Liver (tissue), 9 donors: Measurements from ENCODE around the gene CDK10. TPM values are rescaled to one million over a fixed set of nuclear protein-coding genes. Genes with fewer than 3 reads are reported as not detected.

Experiments used
- DNase-seq: peaks from one replicate; pipeline ENCODE4 v3.0.0-alpha.2; 2017; ENCODE audit warnings: low spot score
- H3K27ac ChIP-seq, 2 donors: one replicate each; pipeline ENCODE4 v1.7.0; 2013; ENCODE audit warnings: inconsistent platforms in 2 of 2, low read length in 2 of 2, control low read depth in 1 of 2, low read depth in 1 of 2, mild to moderate bottlenecking in 1 of 2
- H3K27me3 ChIP-seq, 4 donors: one replicate each; pipeline versions ENCODE4 v1.6.1 to v1.7.0; 2013; ENCODE audit warnings: low read length in 3 of 4, inconsistent platforms in 1 of 4, mild to moderate bottlenecking in 1 of 4, moderate library complexity in 1 of 4; ENCODE audit not compliant: control insufficient read depth in 4 of 4, insufficient read depth in 4 of 4
- H3K36me3 ChIP-seq, 4 donors: one replicate each; pipeline versions ENCODE4 v1.6.1 to v1.7.0; 2013; ENCODE audit warnings: low read length in 3 of 4, mild to moderate bottlenecking in 3 of 4, low read depth in 1 of 4, moderate library complexity in 1 of 4; ENCODE audit not compliant: control insufficient read depth in 4 of 4, insufficient read depth in 3 of 4
- H3K4me1 ChIP-seq, 4 donors: one replicate each; pipeline versions ENCODE4 v1.6.1 to v1.7.0; 2013; ENCODE audit warnings: low read length in 3 of 4, mild to moderate bottlenecking in 3 of 4, moderate library complexity in 1 of 4; ENCODE audit not compliant: control insufficient read depth in 4 of 4, insufficient read depth in 4 of 4
- H3K4me3 ChIP-seq, 3 donors: one replicate each; pipeline versions ENCODE4 v1.6.1 to v1.7.0; 2013; ENCODE audit warnings: low read length in 3 of 3, control low read depth in 1 of 3, low read depth in 1 of 3, mild to moderate bottlenecking in 1 of 3
- H3K9ac ChIP-seq, 2 donors: one replicate each; pipeline ENCODE4 v1.7.0; 2013; ENCODE audit warnings: low read length in 2 of 2, mild to moderate bottlenecking in 2 of 2, moderate library complexity in 2 of 2, control low read depth in 1 of 2, low read depth in 1 of 2
- H3K9me3 ChIP-seq, 4 donors: one replicate each; pipeline versions ENCODE4 v1.6.1 to v1.7.0; 2013; ENCODE audit warnings: low read length in 3 of 4; ENCODE audit not compliant: control insufficient read depth in 4 of 4
- EGR1 ChIP-seq, 2 donors: IDR thresholded peaks; 2 replicates each; pipeline ENCODE4 v1.6.1; 2016 to 2018; ENCODE audit warnings: antibody characterized with exemption in 2 of 2, low read depth in 2 of 2
- GABPA ChIP-seq, 2 donors: IDR thresholded peaks in 1 of 2; conservative IDR thresholded peaks in 1 of 2; 2 replicates each; pipeline ENCODE4 v1.6.1; 2016; ENCODE audit warnings: antibody characterized with exemption in 2 of 2, mild to moderate bottlenecking in 1 of 2, moderate library complexity in 1 of 2
- HNF4A ChIP-seq, 2 donors: conservative IDR thresholded peaks; 2 replicates each; pipeline ENCODE4 v1.6.1; 2016; ENCODE audit warnings: antibody characterized with exemption in 2 of 2, mild to moderate bottlenecking in 2 of 2
- HNF4G ChIP-seq: IDR thresholded peaks from 2 replicates; pipeline ENCODE4 v1.6.1; 2016; ENCODE audit warnings: antibody characterized with exemption
- JUND ChIP-seq, 2 donors: IDR thresholded peaks; 2 replicates each; pipeline ENCODE4 v1.6.1; 2016; ENCODE audit warnings: antibody characterized with exemption in 2 of 2
- RAD21 ChIP-seq, 2 donors: IDR thresholded peaks; 2 replicates each; pipeline ENCODE4 v1.6.1; 2016; ENCODE audit warnings: antibody characterized with exemption in 2 of 2, mild to moderate bottlenecking in 2 of 2
- SP1 ChIP-seq: IDR thresholded peaks from 2 replicates; pipeline ENCODE4 v1.6.1; 2018; ENCODE audit warnings: antibody characterized with exemption, mild to moderate bottlenecking
- TAF1 ChIP-seq: conservative IDR thresholded peaks from 2 replicates; pipeline ENCODE4 v1.6.1; 2016; ENCODE audit warnings: antibody characterized with exemption, mild to moderate bottlenecking
- YY1 ChIP-seq: IDR thresholded peaks from 2 replicates; pipeline ENCODE4 v1.6.1; 2016; ENCODE audit warnings: antibody characterized with exemption, mild to moderate bottlenecking
- WGBS: extraction: QIAGEN DNeasy Blood & Tissue Kit; methylation state at CpG from one replicate; pipeline ENCODE4 v1.1.7; 2013; 5-methylcytosine and 5-hydroxymethylcytosine counted together
- polyA plus RNA-seq, 2 donors: library from polyadenylated mRNA; stranded (reverse) in 1 of 2; unstranded in 1 of 2; fragments of 200-250 nt in 1 of 2; fragments of >200 nt in 1 of 2; fragmentation: Nextera tagmentation in 1 of 2; extraction: Ambion mirVana in 1 of 2; gene quantifications; one replicate each; pipeline versions ENCODE4 v1.2.1 to v1.2.3, GENCODE V29; 2013 to 2015
- total RNA-seq, 2 donors: library from RNA; depleted of rRNA; stranded (reverse); fragments of >200 nt; gene quantifications; one replicate each; pipeline ENCODE4 v1.2.3, GENCODE V29; 2014
- TF ChIP-seq, protein P1 (sequence below): IDR thresholded peaks from 2 replicates; pipeline ENCODE4 v1.6.1; 2016; ENCODE audit warnings: antibody characterized with exemption, mild to moderate bottlenecking
- TF ChIP-seq, protein P2 (sequence below): IDR thresholded peaks from 2 replicates; pipeline ENCODE4 v1.6.1; 2016; ENCODE audit warnings: antibody characterized with exemption
- TF ChIP-seq, protein P3 (sequence below): IDR thresholded peaks from 2 replicates; pipeline ENCODE4 v1.6.1; 2016; ENCODE audit warnings: antibody characterized with exemption
- TF ChIP-seq, protein P4 (sequence below): fragments of 150-350 bp; IDR thresholded peaks from 2 replicates; pipeline ENCODE4 v1.5.1; 2017; ENCODE audit warnings: improper control_type of control experiment, low read depth, low read length; ENCODE audit not compliant: missing input control
- donor health status: healthy.
- donor health status: healthy.
- donor health status: healthy.
- donor health status: healthy.
- donor health status: healthy.

CDK10 gene
- total and polyA plus RNA-seq, 4 donors, result 25.1 to 81.2 (median 56.0) TPM

DNA sequence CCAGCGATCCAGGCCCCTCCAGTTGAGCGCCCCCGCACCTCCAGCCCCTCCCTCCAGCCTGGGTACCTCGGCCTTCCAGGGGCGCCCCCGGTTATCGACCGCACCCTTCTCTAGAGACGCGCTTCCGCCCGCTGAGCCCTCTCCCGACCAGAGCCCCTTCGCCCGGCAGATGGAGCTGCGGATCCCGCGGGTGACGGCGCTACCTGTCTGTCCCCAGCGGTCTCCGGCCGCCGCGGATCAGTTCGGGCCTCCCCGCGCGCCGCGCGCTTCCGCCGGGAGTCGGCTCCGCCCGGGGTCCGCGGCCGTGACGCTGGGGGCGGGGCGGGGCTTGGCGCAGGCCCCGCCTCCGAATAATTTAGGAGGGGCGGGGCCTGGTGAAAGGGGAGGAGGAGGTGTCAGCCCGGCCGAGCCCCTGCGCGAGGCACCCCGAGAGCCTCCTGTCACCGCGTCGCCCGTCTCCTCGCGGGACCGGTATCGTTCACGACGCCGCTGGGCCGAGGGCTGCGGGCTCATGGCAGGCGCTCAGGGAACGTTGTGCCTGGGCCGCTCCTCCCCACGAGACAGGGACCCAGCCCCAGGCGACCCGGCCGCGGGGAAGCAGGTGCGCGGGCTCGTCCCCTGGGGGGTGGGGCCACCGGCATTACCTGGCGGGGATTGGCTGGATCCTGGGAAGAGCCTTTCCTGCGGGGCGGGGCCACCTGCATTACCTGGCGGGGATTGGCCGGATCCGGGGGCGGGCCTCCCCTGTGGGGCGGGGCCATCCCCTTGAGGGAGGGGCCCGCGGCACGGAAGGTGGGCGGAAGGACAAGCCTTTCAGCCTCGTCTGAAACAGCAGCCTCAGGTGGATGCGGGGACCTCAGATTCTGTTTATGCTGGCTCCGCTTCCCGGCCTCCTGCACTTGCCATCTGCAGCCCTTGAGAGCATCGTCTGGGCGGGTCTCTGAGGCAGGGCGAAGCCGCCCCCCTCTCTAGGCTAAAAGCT lies 15.2 kb downstream of the CDK10 start, which contains the start of gene SPATA2L:
Gene SPATA2L (minus strand): TSS at position 281 of the 982 bp plus-strand sequence. CDS start 473 bp downstream, outside the sequence.
- H3K4me1 ChIP-seq, result peaks cover 8 to 34% (median 19%) of the 10 kb centered on the region in 4 donors
- TF ChIP-seq SP1, result peak; percentile 80
- TF ChIP-seq JUND (IDR thresholded peaks at IDR 0.05), result no peak
- no peak for TF ChIP-seq HNF4A (conservative IDR thresholded peaks at IDR 0.05)
- TF ChIP-seq, protein P1, sequence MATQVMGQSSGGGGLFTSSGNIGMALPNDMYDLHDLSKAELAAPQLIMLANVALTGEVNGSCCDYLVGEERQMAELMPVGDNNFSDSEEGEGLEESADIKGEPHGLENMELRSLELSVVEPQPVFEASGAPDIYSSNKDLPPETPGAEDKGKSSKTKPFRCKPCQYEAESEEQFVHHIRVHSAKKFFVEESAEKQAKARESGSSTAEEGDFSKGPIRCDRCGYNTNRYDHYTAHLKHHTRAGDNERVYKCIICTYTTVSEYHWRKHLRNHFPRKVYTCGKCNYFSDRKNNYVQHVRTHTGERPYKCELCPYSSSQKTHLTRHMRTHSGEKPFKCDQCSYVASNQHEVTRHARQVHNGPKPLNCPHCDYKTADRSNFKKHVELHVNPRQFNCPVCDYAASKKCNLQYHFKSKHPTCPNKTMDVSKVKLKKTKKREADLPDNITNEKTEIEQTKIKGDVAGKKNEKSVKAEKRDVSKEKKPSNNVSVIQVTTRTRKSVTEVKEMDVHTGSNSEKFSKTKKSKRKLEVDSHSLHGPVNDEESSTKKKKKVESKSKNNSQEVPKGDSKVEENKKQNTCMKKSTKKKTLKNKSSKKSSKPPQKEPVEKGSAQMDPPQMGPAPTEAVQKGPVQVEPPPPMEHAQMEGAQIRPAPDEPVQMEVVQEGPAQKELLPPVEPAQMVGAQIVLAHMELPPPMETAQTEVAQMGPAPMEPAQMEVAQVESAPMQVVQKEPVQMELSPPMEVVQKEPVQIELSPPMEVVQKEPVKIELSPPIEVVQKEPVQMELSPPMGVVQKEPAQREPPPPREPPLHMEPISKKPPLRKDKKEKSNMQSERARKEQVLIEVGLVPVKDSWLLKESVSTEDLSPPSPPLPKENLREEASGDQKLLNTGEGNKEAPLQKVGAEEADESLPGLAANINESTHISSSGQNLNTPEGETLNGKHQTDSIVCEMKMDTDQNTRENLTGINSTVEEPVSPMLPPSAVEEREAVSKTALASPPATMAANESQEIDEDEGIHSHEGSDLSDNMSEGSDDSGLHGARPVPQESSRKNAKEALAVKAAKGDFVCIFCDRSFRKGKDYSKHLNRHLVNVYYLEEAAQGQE, result peak; percentile 14
- no peak for TF ChIP-seq RAD21 (IDR thresholded peaks at IDR 0.05)
- no peak for TF ChIP-seq HNF4G
- TF ChIP-seq, protein P2, sequence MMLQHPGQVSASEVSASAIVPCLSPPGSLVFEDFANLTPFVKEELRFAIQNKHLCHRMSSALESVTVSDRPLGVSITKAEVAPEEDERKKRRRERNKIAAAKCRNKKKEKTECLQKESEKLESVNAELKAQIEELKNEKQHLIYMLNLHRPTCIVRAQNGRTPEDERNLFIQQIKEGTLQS, result no peak
- TF ChIP-seq EGR1 (IDR thresholded peaks at IDR 0.05; ENCODE audit: low read depth in 2 of 2), result peak in 1 of 2 donors; percentile 58
- TF ChIP-seq GABPA (IDR thresholded peaks at IDR 0.05 in 1 of 2, conservative IDR thresholded peaks at IDR 0.05 in 1 of 2), result no peak
- no peak for TF ChIP-seq TAF1
- TF ChIP-seq YY1, result peak; percentile 63
- WGBS, result under 1% methylated on average over 97 of the region's 97 CpGs
- peaks cover 0 to 3% (median 0%) of the 10 kb centered on the region in 4 donors for H3K36me3 ChIP-seq
- DNase-seq, result peak; percentile 94
- H3K9me3 ChIP-seq, result no peaks in the 10 kb centered on the region
- peak within 1 kb of the TSS; percentile 66 to 82 (median 73) for H3K4me3 ChIP-seq
- peak within 1 kb of the TSS in 1 of 2 donors; percentile 90 for H3K9ac ChIP-seq
- H3K27ac ChIP-seq, result peak within 1 kb of the TSS; percentile 80 to 96
- no peaks in the 10 kb centered on the region for H3K27me3 ChIP-seq

DNA sequence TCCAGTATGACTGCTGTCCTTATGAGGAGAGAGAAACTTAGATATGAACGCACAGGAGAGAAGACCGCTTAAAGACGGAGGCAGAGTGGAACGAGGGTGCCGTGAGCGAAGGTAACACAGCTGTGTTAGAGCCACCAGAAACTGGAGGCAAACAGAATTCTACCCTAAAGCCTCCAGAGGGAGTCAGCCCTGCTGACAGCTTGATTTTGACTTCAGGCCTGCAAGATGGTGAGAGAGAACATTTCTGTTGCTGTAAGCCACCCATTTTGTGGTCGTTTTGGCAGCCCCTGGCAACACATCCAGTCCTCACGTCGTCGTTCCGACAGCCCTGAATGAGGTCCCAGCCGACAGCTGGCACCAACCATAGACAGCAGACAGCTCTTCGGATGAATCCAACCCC lies 17.8 kb downstream of the CDK10 start:
- Histone ChIP-seq H3K9me3 (no peaks in the 10 kb centered on the region), H3K36me3 (peaks cover 0 to 6% (median under 1%) of the 10 kb centered on the region in 4 donors), H3K4me1 (peaks cover 6 to 25% (median 17%) of the 10 kb centered on the region in 4 donors), H3K9ac (no peak overlapping the region), H3K27me3 (no peaks in the 10 kb centered on the region), H3K4me3 (no peak overlapping the region), H3K27ac (no peak overlapping the region)
- DNase-seq, result no peak
- 85% methylated on average over 13 of the region's 13 CpGs for WGBS
- TF ChIP-seq, protein P3, sequence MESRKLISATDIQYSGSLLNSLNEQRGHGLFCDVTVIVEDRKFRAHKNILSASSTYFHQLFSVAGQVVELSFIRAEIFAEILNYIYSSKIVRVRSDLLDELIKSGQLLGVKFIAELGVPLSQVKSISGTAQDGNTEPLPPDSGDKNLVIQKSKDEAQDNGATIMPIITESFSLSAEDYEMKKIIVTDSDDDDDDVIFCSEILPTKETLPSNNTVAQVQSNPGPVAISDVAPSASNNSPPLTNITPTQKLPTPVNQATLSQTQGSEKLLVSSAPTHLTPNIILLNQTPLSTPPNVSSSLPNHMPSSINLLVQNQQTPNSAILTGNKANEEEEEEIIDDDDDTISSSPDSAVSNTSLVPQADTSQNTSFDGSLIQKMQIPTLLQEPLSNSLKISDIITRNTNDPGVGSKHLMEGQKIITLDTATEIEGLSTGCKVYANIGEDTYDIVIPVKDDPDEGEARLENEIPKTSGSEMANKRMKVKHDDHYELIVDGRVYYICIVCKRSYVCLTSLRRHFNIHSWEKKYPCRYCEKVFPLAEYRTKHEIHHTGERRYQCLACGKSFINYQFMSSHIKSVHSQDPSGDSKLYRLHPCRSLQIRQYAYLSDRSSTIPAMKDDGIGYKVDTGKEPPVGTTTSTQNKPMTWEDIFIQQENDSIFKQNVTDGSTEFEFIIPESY, result no peak
- TF ChIP-seq EGR1 (IDR thresholded peaks at IDR 0.05; ENCODE audit: low read depth in 2 of 2), result no peak
- TF ChIP-seq, protein P1, result no peak
- TF ChIP-seq, protein P2, result no peak
- no peak for TF ChIP-seq RAD21 (IDR thresholded peaks at IDR 0.05)
- no peak for TF ChIP-seq SP1
- TF ChIP-seq, protein P4, sequence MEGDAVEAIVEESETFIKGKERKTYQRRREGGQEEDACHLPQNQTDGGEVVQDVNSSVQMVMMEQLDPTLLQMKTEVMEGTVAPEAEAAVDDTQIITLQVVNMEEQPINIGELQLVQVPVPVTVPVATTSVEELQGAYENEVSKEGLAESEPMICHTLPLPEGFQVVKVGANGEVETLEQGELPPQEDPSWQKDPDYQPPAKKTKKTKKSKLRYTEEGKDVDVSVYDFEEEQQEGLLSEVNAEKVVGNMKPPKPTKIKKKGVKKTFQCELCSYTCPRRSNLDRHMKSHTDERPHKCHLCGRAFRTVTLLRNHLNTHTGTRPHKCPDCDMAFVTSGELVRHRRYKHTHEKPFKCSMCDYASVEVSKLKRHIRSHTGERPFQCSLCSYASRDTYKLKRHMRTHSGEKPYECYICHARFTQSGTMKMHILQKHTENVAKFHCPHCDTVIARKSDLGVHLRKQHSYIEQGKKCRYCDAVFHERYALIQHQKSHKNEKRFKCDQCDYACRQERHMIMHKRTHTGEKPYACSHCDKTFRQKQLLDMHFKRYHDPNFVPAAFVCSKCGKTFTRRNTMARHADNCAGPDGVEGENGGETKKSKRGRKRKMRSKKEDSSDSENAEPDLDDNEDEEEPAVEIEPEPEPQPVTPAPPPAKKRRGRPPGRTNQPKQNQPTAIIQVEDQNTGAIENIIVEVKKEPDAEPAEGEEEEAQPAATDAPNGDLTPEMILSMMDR, result no peak
